SK-N-SH (cell line): Measurements from ENCODE around the gene HAT1. TPM values are rescaled to one million over a fixed set of nuclear protein-coding genes. Genes with fewer than 3 reads are reported as not detected.

Experiments
- CTCF ChIA-PET: fragments of 300-600, 350-600 bp; formaldehyde crosslinking; extraction: SDS; loops from one replicate; lab custom pipeline; 2021; lab: Yijun Ruan, JAX
- POLR2A ChIA-PET: fragments of 350-600 bp; sonication (Branson Sonifier 250); formaldehyde crosslinking; extraction: SDS; loops from one replicate; lab custom pipeline; 2020; ENCODE audit warnings: antibody characterized with exemption, inconsistent platforms; lab: Yijun Ruan, JAX
- DNase-seq: peaks from one replicate; pipeline ENCODE4 v3.0.0; 2012
- H2AFZ ChIP-seq: fragments of 200-600 bp; sonication (generic); 2 replicates; pipeline ENCODE4 v1.8.1; 2016; ENCODE audit warnings: antibody characterized with exemption, mild to moderate bottlenecking, low read depth
- H3F3A ChIP-seq: fragments of 200-600 bp; sonication (generic); replicated peaks from 2 replicates; pipeline ENCODE3; 2016; ENCODE audit warnings: antibody characterized with exemption, mild to moderate bottlenecking; ENCODE audit not compliant: insufficient read depth
- H3K27ac ChIP-seq, 2 experiments: fragments of 200-500 bp in 1 of 2; fragments of 200-600 bp in 1 of 2; sonication (Bioruptor generic) in 1 of 2; sonication (generic), shearing (Covaris generic) in 1 of 2; 2 replicates each; pipeline versions ENCODE4 v1.5.1 to v1.6.1; 2014 to 2016; ENCODE audit warnings: low read depth in 2 of 2, inconsistent platforms in 1 of 2, low read length in 1 of 2, mild to moderate bottlenecking in 1 of 2, mixed read lengths in 1 of 2
- H3K27me3 ChIP-seq: fragments of 200-600 bp; sonication (generic), shearing (Covaris generic); 2 replicates; pipeline ENCODE4 v1.6.1; 2016; ENCODE audit warnings: mixed run types; ENCODE audit not compliant: insufficient read depth
- H3K36me3 ChIP-seq, 2 experiments: fragments of 200-500 bp in 1 of 2; fragments of 200-600 bp in 1 of 2; sonication (Bioruptor generic) in 1 of 2; sonication (generic) in 1 of 2; replicated peaks in 1 of 2; 2 replicates each; pipeline versions ENCODE3 to v1.5.1; 2014 to 2016; ENCODE audit warnings: low read length in 1 of 2, mild to moderate bottlenecking in 1 of 2; ENCODE audit not compliant: insufficient read depth in 2 of 2, control insufficient read depth in 1 of 2
- H3K4me1 ChIP-seq, 2 experiments: fragments of 200-500 bp in 1 of 2; fragments of 200-600 bp in 1 of 2; sonication (Bioruptor generic) in 1 of 2; sonication (generic), shearing (Covaris generic) in 1 of 2; 2 replicates each; pipeline versions ENCODE4 v1.5.1 to v1.6.1; 2014 to 2016; ENCODE audit warnings: low read depth in 1 of 2, low read length in 1 of 2, mixed run types in 1 of 2; ENCODE audit not compliant: insufficient read depth in 2 of 2, control insufficient read depth in 1 of 2
- H3K4me2 ChIP-seq: fragments of 200-600 bp; sonication (generic), shearing (Covaris generic); 2 replicates; pipeline ENCODE4 v1.6.1; 2017; ENCODE audit warnings: mixed run types
- H3K4me3 ChIP-seq, 2 experiments: fragments of 200-500 bp in 1 of 2; fragments of 200-600 bp in 1 of 2; sonication (Bioruptor generic) in 1 of 2; sonication (generic), shearing (Covaris generic) in 1 of 2; 2 replicates each; pipeline versions ENCODE4 v1.5.1 to v1.8.1; 2014 to 2016; ENCODE audit warnings: low read depth in 2 of 2, inconsistent platforms in 1 of 2, low read length in 1 of 2, mild to moderate bottlenecking in 1 of 2, mixed read lengths in 1 of 2, moderate library complexity in 1 of 2
- H3K79me2 ChIP-seq: fragments of 200-600 bp; sonication (generic); 2 replicates; pipeline ENCODE4 v1.8.1; 2017; ENCODE audit warnings: mild to moderate bottlenecking; ENCODE audit not compliant: insufficient read depth
- H3K9ac ChIP-seq: fragments of 200-600 bp; sonication (generic); 2 replicates; pipeline ENCODE4 v1.6.1; 2017; ENCODE audit warnings: mixed run types
- H3K9me2 ChIP-seq: fragments of 200-600 bp; sonication (generic); 2 replicates; pipeline ENCODE4 v1.6.1; 2017; ENCODE audit warnings: mixed run types
- H3K9me3 ChIP-seq: fragments of 200-600 bp; sonication (generic); 2 replicates; pipeline ENCODE4 v1.6.1; 2017; ENCODE audit warnings: mixed run types, mild to moderate bottlenecking, moderate library complexity
- H4K20me1 ChIP-seq: fragments of 200-600 bp; sonication (generic); 2 replicates; pipeline ENCODE4 v1.6.1; 2017; ENCODE audit warnings: mild to moderate bottlenecking, mixed run types; ENCODE audit not compliant: insufficient read depth
- CHD2 ChIP-seq: fragments of 150-350 bp; IDR thresholded peaks from 2 replicates; pipeline ENCODE4 v1.6.1; 2018; ENCODE audit warnings: low read length; ENCODE audit not compliant: partially characterized antibody
- ELF1 ChIP-seq: IDR thresholded peaks from 2 replicates; pipeline ENCODE4 v1.4.0; 2012
- FOXJ3 ChIP-seq: sonication (generic); formaldehyde crosslinking; IDR thresholded peaks from 2 replicates; pipeline ENCODE4 v1.5.1; 2020; ENCODE audit warnings: mild to moderate bottlenecking, missing genetic modification reagents
- FOXM1 ChIP-seq: IDR thresholded peaks from 2 replicates; pipeline ENCODE4 v1.4.0; 2012; ENCODE audit warnings: low read depth, mild to moderate bottlenecking
- GABPA ChIP-seq: IDR thresholded peaks from 2 replicates; pipeline ENCODE4 v1.4.0; 2012; ENCODE audit warnings: low read depth, mild to moderate bottlenecking
- GATA2 ChIP-seq: sonication (generic); formaldehyde crosslinking; IDR thresholded peaks from 2 replicates; pipeline ENCODE4 v1.5.0; 2020; ENCODE audit warnings: mild to moderate bottlenecking, missing genetic modification reagents
- JUND ChIP-seq: IDR thresholded peaks from 2 replicates; pipeline ENCODE4 v1.4.0; 2012
- NRF1 ChIP-seq: IDR thresholded peaks from 2 replicates; pipeline ENCODE4 v1.6.1; 2012; ENCODE audit warnings: low read depth, mild to moderate bottlenecking, low read length
- PBX3 ChIP-seq: IDR thresholded peaks from 2 replicates; pipeline ENCODE4; 2012
- POLR2AphosphoS5 ChIP-seq: IDR thresholded peaks from 2 replicates; pipeline ENCODE4 v1.6.1; 2012; ENCODE audit warnings: low read depth, low read length
- RAD21 ChIP-seq: IDR thresholded peaks from 2 replicates; pipeline ENCODE4 v1.6.1; 2012; ENCODE audit warnings: mild to moderate bottlenecking, low read length
- RCOR1 ChIP-seq: fragments of 150-350 bp; IDR thresholded peaks from 2 replicates; pipeline ENCODE4 v1.6.1; 2017; ENCODE audit warnings: antibody characterized with exemption, low read length
- TAF1 ChIP-seq: IDR thresholded peaks from 2 replicates; pipeline ENCODE4 v1.6.1; 2012; ENCODE audit warnings: low read depth, mild to moderate bottlenecking, low read length, moderate library complexity, borderline replicate concordance
- TCF12 ChIP-seq: IDR thresholded peaks from 2 replicates; pipeline ENCODE4 v1.4.0; 2012
- YY1 ChIP-seq: IDR thresholded peaks from 2 replicates; pipeline ENCODE4 v1.4.0; 2012; ENCODE audit warnings: low read depth, mild to moderate bottlenecking
- WGBS: methylation state at CpG from one replicate; pipeline ENCODE4 v1.1.6; 2017; ENCODE audit warnings: low lambda C conversion rate; 5-methylcytosine and 5-hydroxymethylcytosine counted together
- polyA plus RNA-seq, 3 experiments: library from polyadenylated mRNA; depleted of rRNA; stranded (reverse); fragments of >200 nt; gene quantifications; 2 replicates each; pipeline ENCODE4 v1.2.3, GENCODE V29; 2012
- TF ChIP-seq, protein P1 (sequence below): IDR thresholded peaks from 2 replicates; pipeline ENCODE4 v1.4.0; 2012; ENCODE audit warnings: low read depth, borderline replicate concordance
- TF ChIP-seq, protein P2 (sequence below): IDR thresholded peaks from 2 replicates; pipeline ENCODE4 v1.6.1; 2012; ENCODE audit warnings: mild to moderate bottlenecking, low read depth, low read length, moderate library complexity
- TF ChIP-seq, protein P3 (sequence below): fragments of 150-350 bp; IDR thresholded peaks from 2 replicates; pipeline ENCODE4 v1.6.1; 2016; ENCODE audit warnings: mild to moderate bottlenecking, low read depth, low read length
- TF ChIP-seq, protein P4 (sequence below): IDR thresholded peaks from 2 replicates; pipeline ENCODE4 v1.4.0; 2012; ENCODE audit warnings: low read depth

Gene HAT1
- polyA plus RNA-seq, 1 of the 3 experiments (the other 2 are of a cell fraction): 18.6 TPM

- no peak for TF ChIP-seq CHD2
- TF ChIP-seq, protein P1, sequence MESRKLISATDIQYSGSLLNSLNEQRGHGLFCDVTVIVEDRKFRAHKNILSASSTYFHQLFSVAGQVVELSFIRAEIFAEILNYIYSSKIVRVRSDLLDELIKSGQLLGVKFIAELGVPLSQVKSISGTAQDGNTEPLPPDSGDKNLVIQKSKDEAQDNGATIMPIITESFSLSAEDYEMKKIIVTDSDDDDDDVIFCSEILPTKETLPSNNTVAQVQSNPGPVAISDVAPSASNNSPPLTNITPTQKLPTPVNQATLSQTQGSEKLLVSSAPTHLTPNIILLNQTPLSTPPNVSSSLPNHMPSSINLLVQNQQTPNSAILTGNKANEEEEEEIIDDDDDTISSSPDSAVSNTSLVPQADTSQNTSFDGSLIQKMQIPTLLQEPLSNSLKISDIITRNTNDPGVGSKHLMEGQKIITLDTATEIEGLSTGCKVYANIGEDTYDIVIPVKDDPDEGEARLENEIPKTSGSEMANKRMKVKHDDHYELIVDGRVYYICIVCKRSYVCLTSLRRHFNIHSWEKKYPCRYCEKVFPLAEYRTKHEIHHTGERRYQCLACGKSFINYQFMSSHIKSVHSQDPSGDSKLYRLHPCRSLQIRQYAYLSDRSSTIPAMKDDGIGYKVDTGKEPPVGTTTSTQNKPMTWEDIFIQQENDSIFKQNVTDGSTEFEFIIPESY: no peak
- TF ChIP-seq, protein P2, sequence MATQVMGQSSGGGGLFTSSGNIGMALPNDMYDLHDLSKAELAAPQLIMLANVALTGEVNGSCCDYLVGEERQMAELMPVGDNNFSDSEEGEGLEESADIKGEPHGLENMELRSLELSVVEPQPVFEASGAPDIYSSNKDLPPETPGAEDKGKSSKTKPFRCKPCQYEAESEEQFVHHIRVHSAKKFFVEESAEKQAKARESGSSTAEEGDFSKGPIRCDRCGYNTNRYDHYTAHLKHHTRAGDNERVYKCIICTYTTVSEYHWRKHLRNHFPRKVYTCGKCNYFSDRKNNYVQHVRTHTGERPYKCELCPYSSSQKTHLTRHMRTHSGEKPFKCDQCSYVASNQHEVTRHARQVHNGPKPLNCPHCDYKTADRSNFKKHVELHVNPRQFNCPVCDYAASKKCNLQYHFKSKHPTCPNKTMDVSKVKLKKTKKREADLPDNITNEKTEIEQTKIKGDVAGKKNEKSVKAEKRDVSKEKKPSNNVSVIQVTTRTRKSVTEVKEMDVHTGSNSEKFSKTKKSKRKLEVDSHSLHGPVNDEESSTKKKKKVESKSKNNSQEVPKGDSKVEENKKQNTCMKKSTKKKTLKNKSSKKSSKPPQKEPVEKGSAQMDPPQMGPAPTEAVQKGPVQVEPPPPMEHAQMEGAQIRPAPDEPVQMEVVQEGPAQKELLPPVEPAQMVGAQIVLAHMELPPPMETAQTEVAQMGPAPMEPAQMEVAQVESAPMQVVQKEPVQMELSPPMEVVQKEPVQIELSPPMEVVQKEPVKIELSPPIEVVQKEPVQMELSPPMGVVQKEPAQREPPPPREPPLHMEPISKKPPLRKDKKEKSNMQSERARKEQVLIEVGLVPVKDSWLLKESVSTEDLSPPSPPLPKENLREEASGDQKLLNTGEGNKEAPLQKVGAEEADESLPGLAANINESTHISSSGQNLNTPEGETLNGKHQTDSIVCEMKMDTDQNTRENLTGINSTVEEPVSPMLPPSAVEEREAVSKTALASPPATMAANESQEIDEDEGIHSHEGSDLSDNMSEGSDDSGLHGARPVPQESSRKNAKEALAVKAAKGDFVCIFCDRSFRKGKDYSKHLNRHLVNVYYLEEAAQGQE: no peak
- TF ChIP-seq ELF1: no peak
- no peak for TF ChIP-seq POLR2AphosphoS5
- no peak for TF ChIP-seq FOXM1
- no peak for TF ChIP-seq JUND
- no peak for TF ChIP-seq PBX3
- TF ChIP-seq RAD21: no peak
- TF ChIP-seq, protein P3, sequence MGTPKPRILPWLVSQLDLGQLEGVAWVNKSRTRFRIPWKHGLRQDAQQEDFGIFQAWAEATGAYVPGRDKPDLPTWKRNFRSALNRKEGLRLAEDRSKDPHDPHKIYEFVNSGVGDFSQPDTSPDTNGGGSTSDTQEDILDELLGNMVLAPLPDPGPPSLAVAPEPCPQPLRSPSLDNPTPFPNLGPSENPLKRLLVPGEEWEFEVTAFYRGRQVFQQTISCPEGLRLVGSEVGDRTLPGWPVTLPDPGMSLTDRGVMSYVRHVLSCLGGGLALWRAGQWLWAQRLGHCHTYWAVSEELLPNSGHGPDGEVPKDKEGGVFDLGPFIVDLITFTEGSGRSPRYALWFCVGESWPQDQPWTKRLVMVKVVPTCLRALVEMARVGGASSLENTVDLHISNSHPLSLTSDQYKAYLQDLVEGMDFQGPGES: no peak
- no peak for TF ChIP-seq GABPA
- no peak for TF ChIP-seq FOXJ3
- no peak for TF ChIP-seq GATA2 (CRISPR knock-in tag)
- no peak for TF ChIP-seq NRF1
- no peak for TF ChIP-seq RCOR1
- TF ChIP-seq, protein P4, sequence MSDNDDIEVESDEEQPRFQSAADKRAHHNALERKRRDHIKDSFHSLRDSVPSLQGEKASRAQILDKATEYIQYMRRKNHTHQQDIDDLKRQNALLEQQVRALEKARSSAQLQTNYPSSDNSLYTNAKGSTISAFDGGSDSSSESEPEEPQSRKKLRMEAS: no peak
- TF ChIP-seq TAF1: no peak
- no peak for TF ChIP-seq TCF12
- TF ChIP-seq YY1: no peak
- Histone ChIP-seq H3K9me3 (no peaks in the 10 kb centered on the region), H3K9ac (no peak overlapping the region), H4K20me1 (no peaks in the 10 kb centered on the region), H3K27me3 (no peaks in the 10 kb centered on the region), H3K27ac (no peak overlapping the region), H3K36me3 (peaks cover 0 to 11% of the 10 kb centered on the region in 2 experiments), H3K4me2 (no peak overlapping the region), H3F3A (no peaks in the 10 kb centered on the region), H3K4me3 (no peak overlapping the region), H3K4me1 (no peaks in the 10 kb centered on the region), H3K79me2 (peaks cover 86% of the 10 kb centered on the region), H2AFZ (no peak overlapping the region), H3K9me2 (no peaks in the 10 kb centered on the region)
- no peak for DNase-seq
- ChIA-PET CTCF (interaction anchor here (0.8 kb wide), 1 partner anchor 9 kb away, joined by 3 read pairs; no protein-coding TSS in a partner anchor), POLR2A (no interaction called here)
- 96% methylated on average over 4 of the region's 4 CpGs for WGBS
These were observed 17.4 kb downstream of the HAT1 start for GRCh38 chr2:171939743-171940071.
